Measurements from ENCODE around the gene ATP6V1F.

Gene ATP6V1F

DNA sequence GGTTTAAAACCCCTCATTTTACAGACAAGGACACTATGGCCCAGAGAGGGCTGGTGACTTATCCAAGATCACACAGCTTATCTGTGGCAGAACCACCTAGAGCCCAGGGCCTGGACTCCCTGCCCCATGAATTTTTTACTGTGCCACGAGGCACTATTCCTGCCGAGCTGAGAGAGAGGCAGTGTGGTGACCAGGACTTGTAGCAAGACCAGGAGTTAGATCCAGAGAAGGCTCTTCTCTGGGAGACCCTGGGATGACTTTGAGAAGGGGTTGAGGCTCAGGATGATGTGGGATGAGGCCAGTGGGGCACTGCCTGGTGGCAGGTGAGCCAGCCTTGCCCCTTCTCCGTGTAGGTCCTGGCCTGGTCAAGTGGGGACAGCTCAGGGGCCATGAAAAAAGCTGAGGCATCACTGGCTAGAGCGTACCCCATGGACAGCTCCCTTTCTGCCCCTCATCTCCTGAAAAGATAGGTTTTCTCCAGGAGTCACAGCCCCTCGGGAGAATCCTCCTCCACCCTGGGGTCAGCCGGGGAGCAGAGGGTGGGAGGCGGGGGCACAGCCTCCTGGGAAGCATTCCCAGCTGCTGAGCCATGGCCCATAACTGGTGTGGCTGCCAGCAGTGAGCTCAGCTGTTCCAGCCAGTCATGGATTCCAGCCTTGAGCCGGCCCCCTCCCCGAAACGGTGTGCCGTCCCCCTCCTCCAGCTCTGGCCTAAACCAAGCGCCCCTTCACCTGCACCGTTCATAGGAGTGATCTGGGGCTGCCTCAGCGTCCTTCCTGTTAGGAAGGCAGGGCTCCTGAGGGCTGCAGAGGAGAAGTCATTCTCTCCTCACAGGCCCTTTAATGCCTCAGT is 26.6 kb upstream of the ATP6V1F start:
- no peak overlapping the region for H3K27ac ChIP-seq (ENCODE audit: insufficient read depth in 1 of 2, low read depth in 1 of 2, low read length in 2 of 2, poor library complexity in 1 of 2, severe bottlenecking in 2 of 2)
- no peaks in the 10 kb centered on the region for H3K36me3 ChIP-seq (ENCODE audit: control insufficient read depth in 4 of 4, insufficient read depth in 4 of 4, low read length in 3 of 4)
- H3K4me1 ChIP-seq (ENCODE audit: control extremely low read depth in 1 of 4, control insufficient read depth in 4 of 4, insufficient read depth in 4 of 4, low read length in 3 of 4) = peaks cover 0 to 29% (median 27%) of the 10 kb centered on the region in 4 experiments
- DNase-seq = no peak
- no peak overlapping the region for H3K4me3 ChIP-seq (ENCODE audit: control insufficient read depth in 1 of 7, extremely low read depth in 1 of 7, insufficient read depth in 4 of 7, low read depth in 2 of 7, low read length in 6 of 7)
- peaks cover 0 to 2% (median 0%) of the 10 kb centered on the region in 5 experiments for H3K27me3 ChIP-seq (replicated peaks in 2 of 5; ENCODE audit: control insufficient read depth in 4 of 5, insufficient read depth in 5 of 5, low read length in 4 of 5)
- H3K9me3 ChIP-seq (ENCODE audit: control extremely low read depth in 1 of 5, control insufficient read depth in 4 of 5, insufficient read depth in 2 of 5, low read depth in 1 of 5, low read length in 4 of 5) = no peaks in the 10 kb centered on the region
- ChIA-PET POLR2A (no interaction called here), CTCF (interaction anchor here (0.6 to 2.0 kb wide), 5 partner anchors 13 to 152 kb away, joined by 3 to 5 read pairs (median 4); no protein-coding TSS in a partner anchor)
- WGBS (ENCODE audit: insufficient coverage) = 96% methylated on average over 12 of the region's 14 CpGs

- H3K9me3 ChIP-seq (ENCODE audit: control extremely low read depth in 1 of 5, control insufficient read depth in 4 of 5, insufficient read depth in 2 of 5, low read depth in 1 of 5, low read length in 4 of 5) = no peaks in the 10 kb centered on the region
- no peaks in the 10 kb centered on the region for H3K36me3 ChIP-seq (ENCODE audit: control insufficient read depth in 4 of 4, insufficient read depth in 4 of 4, low read length in 3 of 4)
- ChIA-PET CTCF (interaction anchor here (0.6 to 1.6 kb wide), 3 partner anchors 14 to 152 kb away, joined by 3 to 4 read pairs (median 4); no protein-coding TSS in a partner anchor), POLR2A (no interaction called here)
- no peak overlapping the region for H3K4me3 ChIP-seq (ENCODE audit: control insufficient read depth in 1 of 7, extremely low read depth in 1 of 7, insufficient read depth in 4 of 7, low read depth in 2 of 7, low read length in 6 of 7)
- 100% methylated on average over 3 of the region's 14 CpGs for whole genome bisulfite sequencing (ENCODE audit: insufficient coverage)
- no peaks in the 10 kb centered on the region for H3K27me3 ChIP-seq (replicated peaks in 2 of 5; ENCODE audit: control insufficient read depth in 4 of 5, insufficient read depth in 5 of 5, low read length in 4 of 5)
- no peak overlapping the region for H3K27ac ChIP-seq (ENCODE audit: insufficient read depth in 1 of 2, low read depth in 1 of 2, low read length in 2 of 2, poor library complexity in 1 of 2, severe bottlenecking in 2 of 2)
- DNase-seq = no peak
- peaks cover 0 to 21% (median 19%) of the 10 kb centered on the region in 4 experiments for H3K4me1 ChIP-seq (ENCODE audit: control extremely low read depth in 1 of 4, control insufficient read depth in 4 of 4, insufficient read depth in 4 of 4, low read length in 3 of 4)
Observed at GRCh38 chr7:128836729-128837348, 25.8 kb upstream of the ATP6V1F start.

- DNase-seq = no peak
- POLR2A ChIA-PET = no interaction called here
- H3K36me3 ChIP-seq (ENCODE audit: control insufficient read depth in 4 of 4, insufficient read depth in 4 of 4, low read length in 3 of 4) = no peaks in the 10 kb centered on the region
- H3K27me3 ChIP-seq (replicated peaks in 2 of 5; ENCODE audit: control insufficient read depth in 4 of 5, insufficient read depth in 5 of 5, low read length in 4 of 5) = no peaks in the 10 kb centered on the region
- no peaks in the 10 kb centered on the region for H3K9me3 ChIP-seq (ENCODE audit: control extremely low read depth in 1 of 5, control insufficient read depth in 4 of 5, insufficient read depth in 2 of 5, low read depth in 1 of 5, low read length in 4 of 5)
- 95% methylated on average over 16 of the region's 16 CpGs for WGBS (ENCODE audit: insufficient coverage)
- CTCF ChIA-PET = no interaction called here
- H3K4me1 ChIP-seq (ENCODE audit: control extremely low read depth in 1 of 4, control insufficient read depth in 4 of 4, insufficient read depth in 4 of 4, low read length in 3 of 4) = peaks cover 0 to 20% (median 15%) of the 10 kb centered on the region in 4 experiments
- H3K27ac ChIP-seq (ENCODE audit: insufficient read depth in 1 of 2, low read depth in 1 of 2, low read length in 2 of 2, poor library complexity in 1 of 2, severe bottlenecking in 2 of 2) = no peak overlapping the region
- no peak overlapping the region for H3K4me3 ChIP-seq (ENCODE audit: control insufficient read depth in 1 of 7, extremely low read depth in 1 of 7, insufficient read depth in 4 of 7, low read depth in 2 of 7, low read length in 6 of 7)
Observed at GRCh38 chr7:128837521-128837921, 25.1 kb upstream of the ATP6V1F start.

- Histone ChIP-seq H3K27me3 (replicated peaks in 2 of 5; ENCODE audit: control insufficient read depth in 4 of 5, insufficient read depth in 5 of 5, low read length in 4 of 5) (no peaks in the 10 kb centered on the region), H3K27ac (ENCODE audit: insufficient read depth in 1 of 2, low read depth in 1 of 2, low read length in 2 of 2, poor library complexity in 1 of 2, severe bottlenecking in 2 of 2) (no peak overlapping the region), H3K9me3 (ENCODE audit: control extremely low read depth in 1 of 5, control insufficient read depth in 4 of 5, insufficient read depth in 2 of 5, low read depth in 1 of 5, low read length in 4 of 5) (no peaks in the 10 kb centered on the region), H3K4me1 (ENCODE audit: control extremely low read depth in 1 of 4, control insufficient read depth in 4 of 4, insufficient read depth in 4 of 4, low read length in 3 of 4) (peaks cover 0 to 12% (median 8%) of the 10 kb centered on the region in 4 experiments), H3K4me3 (ENCODE audit: control insufficient read depth in 1 of 7, extremely low read depth in 1 of 7, insufficient read depth in 4 of 7, low read depth in 2 of 7, low read length in 6 of 7) (no peak overlapping the region), H3K36me3 (ENCODE audit: control insufficient read depth in 4 of 4, insufficient read depth in 4 of 4, low read length in 3 of 4) (no peaks in the 10 kb centered on the region)
- 95% methylated on average over 22 of the region's 22 CpGs for WGBS (ENCODE audit: insufficient coverage)
- no peak for DNase-seq
- ChIA-PET POLR2A (no interaction called here), CTCF (no interaction called here)
Observed at GRCh38 chr7:128838109-128838779, 24.4 kb upstream of the ATP6V1F start.

DNA sequence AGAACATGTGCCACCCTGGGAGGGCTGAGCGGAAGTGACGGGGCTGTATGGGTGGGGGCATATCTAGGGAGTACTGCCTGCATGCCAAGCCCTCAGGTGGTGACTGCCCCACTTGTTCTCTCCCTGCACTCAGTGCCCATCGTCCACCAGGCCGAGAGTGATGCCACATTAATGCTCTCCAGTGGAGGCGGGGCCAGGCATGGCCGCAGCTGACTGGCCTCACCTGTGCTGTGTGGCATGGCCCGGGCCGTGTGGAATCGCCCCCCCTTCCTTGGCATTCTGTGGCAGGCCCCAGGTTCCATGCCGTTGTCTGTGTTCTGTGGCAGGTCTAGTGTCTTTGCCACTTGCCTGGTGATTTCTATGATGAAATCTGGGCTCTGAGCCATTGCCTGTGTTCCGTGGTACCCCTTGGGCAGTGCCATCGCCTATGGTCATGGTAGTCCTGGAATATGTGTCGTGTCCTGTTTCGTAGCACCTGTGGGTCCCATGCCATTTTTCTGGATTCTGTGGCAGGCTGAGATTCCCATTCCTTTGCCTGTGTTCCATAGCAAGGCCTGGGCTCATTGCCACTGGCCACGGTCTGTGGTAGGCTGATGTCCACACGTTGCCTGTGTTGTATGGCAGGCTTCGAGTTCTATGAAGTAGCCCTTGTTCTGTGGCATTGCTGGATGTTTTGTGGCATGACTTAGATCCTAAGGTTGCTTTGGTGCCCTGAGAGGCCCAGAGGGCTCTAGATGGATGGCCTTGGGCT is 23.5 kb upstream of the ATP6V1F start:
- CTCF ChIA-PET = interaction anchor here (1.3 to 8.1 kb wide), 2 partner anchors 11 to 42 kb away, joined by 4 to 83 read pairs; no protein-coding TSS in a partner anchor
- 96% methylated on average over 15 of the region's 17 CpGs for WGBS (ENCODE audit: insufficient coverage)
- no peak overlapping the region for H3K4me3 ChIP-seq (ENCODE audit: control insufficient read depth in 1 of 7, extremely low read depth in 1 of 7, insufficient read depth in 4 of 7, low read depth in 2 of 7, low read length in 6 of 7)
- no peak for DNase-seq
- no peaks in the 10 kb centered on the region for H3K36me3 ChIP-seq (ENCODE audit: control insufficient read depth in 4 of 4, insufficient read depth in 4 of 4, low read length in 3 of 4)
- POLR2A ChIA-PET = no interaction called here
- peaks cover 0 to 6% (median 2%) of the 10 kb centered on the region in 4 experiments for H3K4me1 ChIP-seq (ENCODE audit: control extremely low read depth in 1 of 4, control insufficient read depth in 4 of 4, insufficient read depth in 4 of 4, low read length in 3 of 4)
- H3K27ac ChIP-seq (ENCODE audit: insufficient read depth in 1 of 2, low read depth in 1 of 2, low read length in 2 of 2, poor library complexity in 1 of 2, severe bottlenecking in 2 of 2) = no peak overlapping the region
- no peaks in the 10 kb centered on the region for H3K9me3 ChIP-seq (ENCODE audit: control extremely low read depth in 1 of 5, control insufficient read depth in 4 of 5, insufficient read depth in 2 of 5, low read depth in 1 of 5, low read length in 4 of 5)
- no peaks in the 10 kb centered on the region for H3K27me3 ChIP-seq (replicated peaks in 2 of 5; ENCODE audit: control insufficient read depth in 4 of 5, insufficient read depth in 5 of 5, low read length in 4 of 5)

- no peaks in the 10 kb centered on the region for H3K36me3 ChIP-seq (ENCODE audit: control insufficient read depth in 4 of 4, insufficient read depth in 4 of 4, low read length in 3 of 4)
- no peaks in the 10 kb centered on the region for H3K9me3 ChIP-seq (ENCODE audit: control extremely low read depth in 1 of 5, control insufficient read depth in 4 of 5, insufficient read depth in 2 of 5, low read depth in 1 of 5, low read length in 4 of 5)
- ChIA-PET POLR2A (no interaction called here), CTCF (interaction anchor here (1.3 to 8.1 kb wide), 3 partner anchors 11 to 41 kb away, joined by 3 to 83 read pairs (median 4); no protein-coding TSS in a partner anchor)
- no peaks in the 10 kb centered on the region for H3K27me3 ChIP-seq (replicated peaks in 2 of 5; ENCODE audit: control insufficient read depth in 4 of 5, insufficient read depth in 5 of 5, low read length in 4 of 5)
- WGBS (ENCODE audit: insufficient coverage) = 98% methylated on average over 9 of the region's 13 CpGs
- peaks cover 0 to 6% (median 2%) of the 10 kb centered on the region in 4 experiments for H3K4me1 ChIP-seq (ENCODE audit: control extremely low read depth in 1 of 4, control insufficient read depth in 4 of 4, insufficient read depth in 4 of 4, low read length in 3 of 4)
- H3K27ac ChIP-seq (ENCODE audit: insufficient read depth in 1 of 2, low read depth in 1 of 2, low read length in 2 of 2, poor library complexity in 1 of 2, severe bottlenecking in 2 of 2) = no peak overlapping the region
- DNase-seq = no peak
- no peak overlapping the region for H3K4me3 ChIP-seq (ENCODE audit: control insufficient read depth in 1 of 7, extremely low read depth in 1 of 7, insufficient read depth in 4 of 7, low read depth in 2 of 7, low read length in 6 of 7)
Observed at GRCh38 chr7:128839751-128840177, 22.9 kb upstream of the ATP6V1F start.

Data from common myeloid progenitor, CD34-positive (primary cell).